Endodermal cell (in vitro differentiated cells): ENCODE results near the gene ADAMTS2. TPM values are rescaled to one million over a fixed set of nuclear protein-coding genes. Genes with fewer than 3 reads are reported as not detected.

Experiments
- DNase-seq: peaks from one replicate; pipeline ENCODE4 v3.0.0-alpha.2; 2017
- H3K27ac ChIP-seq: 2 replicates; pipeline ENCODE4 v1.5.1; 2013; ENCODE audit warnings: mild to moderate bottlenecking, low read depth, low read length, moderate library complexity
- H3K27me3 ChIP-seq: 2 replicates; pipeline ENCODE4 v1.6.1; 2013; ENCODE audit warnings: mild to moderate bottlenecking, low read length, moderate library complexity; ENCODE audit not compliant: insufficient read depth, control insufficient read depth, poor library complexity, severe bottlenecking
- H3K36me3 ChIP-seq: 2 replicates; pipeline ENCODE4 v1.7.0; 2013; ENCODE audit warnings: mild to moderate bottlenecking, low read length, moderate library complexity; ENCODE audit not compliant: control insufficient read depth, insufficient read depth
- H3K4me1 ChIP-seq: one replicate; pipeline ENCODE4 v1.7.0; 2013; ENCODE audit warnings: low read length; ENCODE audit not compliant: control insufficient read depth, insufficient read depth
- H3K4me3 ChIP-seq: 2 replicates; pipeline ENCODE4 v1.5.1; 2013; ENCODE audit warnings: mild to moderate bottlenecking, low read length, moderate library complexity
- H3K9ac ChIP-seq: 2 replicates; pipeline ENCODE4 v1.6.1; 2013; ENCODE audit warnings: mild to moderate bottlenecking, low read length, moderate library complexity; ENCODE audit not compliant: poor library complexity, severe bottlenecking; ENCODE audit errors: extremely low read depth
- H3K9me3 ChIP-seq: 2 replicates; pipeline ENCODE4 v1.6.1; 2013; ENCODE audit warnings: mild to moderate bottlenecking, low read length, moderate library complexity; ENCODE audit not compliant: control insufficient read depth
- H3K27ac Mint-ChIP-seq: 2 replicates; pipeline ENCODE4 v1.8.0; 2020; ENCODE audit warnings: mixed read lengths
- H3K27me3 Mint-ChIP-seq: 2 replicates; pipeline ENCODE4 v1.8.0; 2021; ENCODE audit warnings: mild to moderate bottlenecking, mixed read lengths; ENCODE audit not compliant: insufficient read depth
- H3K36me3 Mint-ChIP-seq: 2 replicates; pipeline ENCODE4 v1.8.0; 2020; ENCODE audit warnings: low read depth, mixed read lengths
- H3K4me1 Mint-ChIP-seq: 2 replicates; pipeline ENCODE4 v1.8.0; 2020; ENCODE audit warnings: mixed read lengths
- H3K4me3 Mint-ChIP-seq: 2 replicates; pipeline ENCODE4 v1.8.0; 2020; ENCODE audit warnings: mild to moderate bottlenecking, moderate library complexity, mixed read lengths
- H3K9me3 Mint-ChIP-seq: 2 replicates; pipeline ENCODE4 v1.8.0; 2020; ENCODE audit warnings: mild to moderate bottlenecking, mixed read lengths
- CTCF ChIP-seq: fragments of 200-600 bp; sonication (generic); conservative IDR thresholded peaks from 2 replicates; pipeline ENCODE4 v1.5.0; 2021; ENCODE audit warnings: antibody characterized with exemption, mild to moderate bottlenecking
- WGBS, 2 experiments: methylation state at CpG; one replicate each; pipeline versions ENCODE4 v1.1.5 to v1.1.7; 2013; ENCODE audit warnings: missing lambda C conversion rate in 2 of 2, mixed read lengths in 1 of 2; ENCODE audit not compliant: insufficient coverage in 1 of 2, insufficient read length in 1 of 2; 5-methylcytosine and 5-hydroxymethylcytosine counted together
- total RNA-seq, 2 donors: library from RNA; stranded (reverse); fragmentation: NEBNext Ultra II Directional in 1 of 2; extraction: Animal tissue kit (Norgen Biotek cat#: 25700) in 1 of 2; gene quantifications; 2 replicates in 1 of 2; 3 replicates in 1 of 2; pipeline ENCODE4 v1.2.1, GENCODE V29; 2021

ADAMTS2 gene
- total RNA-seq, 2 donors from 2014 or later = 1.2 to 2.6 TPM

- no peaks in the 10 kb centered on the region for H3K27me3 Mint-ChIP-seq
These were observed 103.4 kb downstream of the ADAMTS2 start for GRCh38 chr5:179241764-179242370.

GRCh38 chr5:179241175-179241574, 104.1 kb downstream of the ADAMTS2 start:
- no peak for TF ChIP-seq CTCF
- Histone ChIP-seq H3K4me3 (no peak overlapping the region), H3K27me3 (no peaks in the 10 kb centered on the region), H3K36me3 (no peaks in the 10 kb centered on the region), H3K9ac (no peak overlapping the region), H3K4me1 (no peaks in the 10 kb centered on the region), H3K9me3 (peaks cover 24% of the 10 kb centered on the region), H3K27ac (no peak overlapping the region)
- Mint-ChIP-seq H3K4me3 (no peak overlapping the region), H3K9me3 (peaks cover 27% of the 10 kb centered on the region), H3K27me3 (no peaks in the 10 kb centered on the region), H3K36me3 (peaks cover 2% of the 10 kb centered on the region), H3K4me1 (peaks cover 14% of the 10 kb centered on the region), H3K27ac (no peak overlapping the region)
- peak; percentile 22 for DNase-seq
- WGBS, 2 experiments = 89 to 93% methylated on average over 13 to 15 of the region's 15 CpGs

More at GRCh38 chr5:179241764-179242370, 103.4 kb downstream of the ADAMTS2 start:
- Histone ChIP-seq H3K4me1 (no peaks in the 10 kb centered on the region), H3K27ac (no peak overlapping the region), H3K4me3 (no peak overlapping the region), H3K9ac (no peak overlapping the region), H3K27me3 (no peaks in the 10 kb centered on the region), H3K36me3 (no peaks in the 10 kb centered on the region), H3K9me3 (peaks cover 26% of the 10 kb centered on the region)
- no peak overlapping the region for H3K4me3 Mint-ChIP-seq
- peaks cover 2% of the 10 kb centered on the region for H3K36me3 Mint-ChIP-seq
- TF ChIP-seq CTCF = no peak
- no peak overlapping the region for H3K27ac Mint-ChIP-seq
- H3K9me3 Mint-ChIP-seq = peaks cover 30% of the 10 kb centered on the region
- peak; percentile 12 for DNase-seq
- WGBS, 2 experiments = 90 to 95% methylated on average over 9 to 11 of the region's 11 CpGs
- peaks cover 14% of the 10 kb centered on the region for H3K4me1 Mint-ChIP-seq

GRCh38 chr5:179240561-179240960, 104.7 kb downstream of the ADAMTS2 start:
- Mint-ChIP-seq H3K36me3 (peaks cover 2% of the 10 kb centered on the region), H3K9me3 (peaks cover 25% of the 10 kb centered on the region), H3K27me3 (no peaks in the 10 kb centered on the region), H3K4me3 (no peak overlapping the region), H3K4me1 (peaks cover 14% of the 10 kb centered on the region), H3K27ac (no peak overlapping the region)
- Histone ChIP-seq H3K36me3 (no peaks in the 10 kb centered on the region), H3K9me3 (peaks cover 20% of the 10 kb centered on the region), H3K4me3 (no peak overlapping the region), H3K27me3 (no peaks in the 10 kb centered on the region), H3K27ac (no peak overlapping the region), H3K4me1 (no peaks in the 10 kb centered on the region), H3K9ac (no peak overlapping the region)
- no peak for TF ChIP-seq CTCF
- DNase-seq = peak; percentile 12
- WGBS, 2 experiments = 93 to 96% methylated on average over 13 to 14 of the region's 14 CpGs
